ENCODE measurements around the gene GNB5. TPM values are rescaled to one million over a fixed set of nuclear protein-coding genes. Genes with fewer than 3 reads are reported as not detected.
A peak's percentile ranks its signal among the peaks of the same experiment; 100 is the strongest.

GNB5 gene
- total RNA-seq, 1 experiment from 2014 or later: 22.8 TPM

GRCh38 chr15:52139599-52140462 lies 51.4 kb downstream of the GNB5 start:
- H3K27ac ChIP-seq (ENCODE audit: low read depth, low read length, poor library complexity, severe bottlenecking): peak overlapping the region; percentile 3
- TF ChIP-seq CTCF (conservative IDR thresholded peaks at IDR 0.05; ENCODE audit: low read depth, low read length) (peak; percentile 94), EZH2 (IDR thresholded peaks at IDR 0.05; ENCODE audit: borderline replicate concordance, low read depth, low read length, poor library complexity, severe bottlenecking) (no peak)
- BruUV-seq (replicated peaks): no TSS peak
- H3K4me3 ChIP-seq (ENCODE audit: low read depth, low read length, poor library complexity, severe bottlenecking): no peak overlapping the region
- ChIA-PET CTCF (interaction anchor here (0.5 to 0.6 kb wide), 2 partner anchors 153 to 310 kb away, joined by 4 to 5 read pairs; partner anchors contain the start of gene TMOD3), POLR2A (ENCODE audit: low non-redundant PET) (no interaction called here)
- no peaks in the 10 kb centered on the region for H3K36me3 ChIP-seq (ENCODE audit: insufficient read depth, low read length, poor library complexity, severe bottlenecking)
- H3K9me3 ChIP-seq (ENCODE audit: low read depth, low read length, poor library complexity, severe bottlenecking): no peaks in the 10 kb centered on the region
- intact Hi-C loops (cut with micrococcal nuclease; ENCODE audit: unreplicated experiment): loop anchor here (2.0 to 10.0 kb wide), 3 partner anchors 58 to 355 kb away; no protein-coding TSS in a partner anchor
- peaks cover 11% of the 10 kb centered on the region for H3K4me1 ChIP-seq (ENCODE audit: insufficient read depth, low read length, poor library complexity, severe bottlenecking)
- no peaks in the 10 kb centered on the region for H3K27me3 ChIP-seq (replicated peaks; ENCODE audit: insufficient read depth, low read depth, low read length, poor library complexity)
- DNase-seq (ENCODE audit: low spot score): peak; percentile 74

- no peaks in the 10 kb centered on the region for H3K4me1 ChIP-seq (ENCODE audit: insufficient read depth, low read length, poor library complexity, severe bottlenecking)
- ChIA-PET POLR2A (ENCODE audit: low non-redundant PET) (interaction anchor here (0.6 kb wide), 1 partner anchor 67 kb away, joined by 11 read pairs; no protein-coding TSS in a partner anchor), CTCF (no interaction called here)
- H3K27me3 ChIP-seq (replicated peaks; ENCODE audit: insufficient read depth, low read depth, low read length, poor library complexity): no peaks in the 10 kb centered on the region
- H3K27ac ChIP-seq (ENCODE audit: low read depth, low read length, poor library complexity, severe bottlenecking): no peak overlapping the region
- no peaks in the 10 kb centered on the region for H3K36me3 ChIP-seq (ENCODE audit: insufficient read depth, low read length, poor library complexity, severe bottlenecking)
- no peak overlapping the region for H3K4me3 ChIP-seq (ENCODE audit: low read depth, low read length, poor library complexity, severe bottlenecking)
- intact Hi-C loops (cut with micrococcal nuclease; ENCODE audit: unreplicated experiment): no loop called here
- BruUV-seq (replicated peaks): no TSS peak
- DNase-seq (ENCODE audit: low spot score): no peak
- no peak for TF ChIP-seq CTCF (conservative IDR thresholded peaks at IDR 0.05; ENCODE audit: low read depth, low read length)
- no peak for TF ChIP-seq EZH2 (IDR thresholded peaks at IDR 0.05; ENCODE audit: borderline replicate concordance, low read depth, low read length, poor library complexity, severe bottlenecking)
- no peaks in the 10 kb centered on the region for H3K9me3 ChIP-seq (ENCODE audit: low read depth, low read length, poor library complexity, severe bottlenecking)
These were observed 53.5 kb downstream of the GNB5 start for GRCh38 chr15:52137432-52138357.

- BruUV-seq (replicated peaks): no TSS peak
- TF ChIP-seq EZH2 (IDR thresholded peaks at IDR 0.05; ENCODE audit: borderline replicate concordance, low read depth, low read length, poor library complexity, severe bottlenecking) (no peak), CTCF (conservative IDR thresholded peaks at IDR 0.05; ENCODE audit: low read depth, low read length) (no peak)
- Histone ChIP-seq H3K27me3 (replicated peaks; ENCODE audit: insufficient read depth, low read depth, low read length, poor library complexity) (no peaks in the 10 kb centered on the region), H3K36me3 (ENCODE audit: insufficient read depth, low read length, poor library complexity, severe bottlenecking) (no peaks in the 10 kb centered on the region), H3K9me3 (ENCODE audit: low read depth, low read length, poor library complexity, severe bottlenecking) (no peaks in the 10 kb centered on the region), H3K27ac (ENCODE audit: low read depth, low read length, poor library complexity, severe bottlenecking) (no peak overlapping the region), H3K4me3 (ENCODE audit: low read depth, low read length, poor library complexity, severe bottlenecking) (no peak overlapping the region), H3K4me1 (ENCODE audit: insufficient read depth, low read length, poor library complexity, severe bottlenecking) (no peaks in the 10 kb centered on the region)
- intact Hi-C loops (cut with micrococcal nuclease; ENCODE audit: unreplicated experiment): no loop called here
- POLR2A ChIA-PET (ENCODE audit: low non-redundant PET): no interaction called here
- DNase-seq (ENCODE audit: low spot score): no peak
- CTCF ChIA-PET: no interaction called here
These were observed 54.7 kb downstream of the GNB5 start for GRCh38 chr15:52136442-52136980.

All from A673 (cell line).